IMR-90 (cell line): ENCODE results near the gene CMC2.

Experiments
- CTCF ChIP-seq: conservative IDR thresholded peaks from 2 replicates; pipeline ENCODE4 v1.5.1; 2012; ENCODE audit warnings: mild to moderate bottlenecking, low read depth, low read length, improper control_type of control experiment
- MAFK ChIP-seq: IDR thresholded peaks from 2 replicates; pipeline ENCODE4 v1.6.1; 2012; ENCODE audit warnings: low read depth, low read length, improper control_type of control experiment
- POLR2A ChIP-seq: IDR thresholded peaks from 2 replicates; pipeline ENCODE4 v1.6.1; 2012; ENCODE audit warnings: mild to moderate bottlenecking, low read depth, low read length
- RAD21 ChIP-seq: IDR thresholded peaks from 2 replicates; pipeline ENCODE4 v1.6.1; 2012; ENCODE audit warnings: low read length, improper control_type of control experiment

- TF ChIP-seq CTCF (no peak), POLR2A (no peak), RAD21 (no peak), MAFK (no peak)
Measured at GRCh38 chr16:80954985-80955384, 51.7 kb downstream of the CMC2 start.
